NCI-H69 (cell line): ENCODE results near the gene TMEM72.

Source experiments
- DNase-seq: peaks from one replicate; lab custom pipeline; 2025; lab: John Stamatoyannopoulos, UW

TMEM72 gene

DNA sequence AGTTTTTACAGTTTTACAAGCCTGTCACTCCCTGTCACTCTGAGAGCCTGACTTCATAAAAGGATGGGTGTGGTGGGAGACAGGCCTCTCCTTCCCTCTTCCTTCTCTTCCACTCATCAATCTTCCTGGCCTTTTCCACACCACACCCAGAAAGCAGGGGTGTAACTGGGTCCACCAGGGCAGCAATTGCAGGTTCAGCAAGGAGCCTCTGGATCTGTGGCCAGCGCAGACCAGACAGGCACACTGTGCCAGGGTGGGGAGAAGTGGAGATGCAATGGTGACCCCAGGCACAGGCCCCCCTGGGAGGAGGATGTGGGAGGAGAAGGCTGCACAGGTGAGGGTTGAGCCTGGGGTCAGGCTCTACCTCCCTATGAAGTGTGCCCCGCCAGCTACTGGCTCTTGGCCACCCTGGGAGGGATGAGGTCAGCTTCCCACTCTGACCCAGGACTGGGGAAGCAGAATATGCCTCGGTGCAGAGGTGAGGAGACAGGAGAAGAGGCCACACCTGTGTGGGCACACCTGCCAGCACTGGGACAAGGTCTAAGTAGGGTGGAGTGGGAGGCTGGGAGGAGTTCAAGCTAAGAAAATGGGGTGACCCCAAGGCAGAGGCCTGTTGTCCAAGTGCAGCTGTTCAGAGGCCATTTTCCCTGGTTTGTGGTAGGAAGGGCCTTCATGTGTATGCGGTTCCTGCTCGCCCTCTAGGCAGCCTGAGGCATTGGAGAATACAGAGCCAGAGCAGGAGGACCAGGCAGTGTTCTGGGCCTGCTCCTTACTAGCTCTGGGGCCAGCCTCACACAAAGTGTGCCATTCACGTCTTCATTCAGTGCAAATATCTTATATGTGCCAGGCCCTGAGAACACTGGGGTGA is 20.2 kb upstream of the TMEM72 start:
- DNase-seq: no peak

DNA sequence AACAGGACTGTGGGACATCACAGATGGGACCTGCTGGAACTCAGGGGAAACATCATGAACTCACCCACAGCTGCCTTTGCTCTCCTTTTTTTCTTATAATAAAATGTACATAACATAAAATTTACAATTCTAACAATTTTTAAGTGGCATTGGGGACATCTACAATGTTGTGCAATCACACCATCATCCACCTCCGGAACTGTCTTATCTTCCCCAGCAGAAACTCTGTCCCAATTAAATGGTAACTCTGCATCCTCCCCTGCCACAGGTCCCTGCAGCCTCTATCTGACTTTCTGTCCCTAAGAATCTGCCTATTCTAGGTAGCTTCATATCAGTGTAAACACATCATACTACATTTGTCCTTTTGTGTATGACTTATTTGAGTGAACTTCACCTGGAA is 19.4 kb upstream of the TMEM72 start:
- no peak for DNase-seq

DNA sequence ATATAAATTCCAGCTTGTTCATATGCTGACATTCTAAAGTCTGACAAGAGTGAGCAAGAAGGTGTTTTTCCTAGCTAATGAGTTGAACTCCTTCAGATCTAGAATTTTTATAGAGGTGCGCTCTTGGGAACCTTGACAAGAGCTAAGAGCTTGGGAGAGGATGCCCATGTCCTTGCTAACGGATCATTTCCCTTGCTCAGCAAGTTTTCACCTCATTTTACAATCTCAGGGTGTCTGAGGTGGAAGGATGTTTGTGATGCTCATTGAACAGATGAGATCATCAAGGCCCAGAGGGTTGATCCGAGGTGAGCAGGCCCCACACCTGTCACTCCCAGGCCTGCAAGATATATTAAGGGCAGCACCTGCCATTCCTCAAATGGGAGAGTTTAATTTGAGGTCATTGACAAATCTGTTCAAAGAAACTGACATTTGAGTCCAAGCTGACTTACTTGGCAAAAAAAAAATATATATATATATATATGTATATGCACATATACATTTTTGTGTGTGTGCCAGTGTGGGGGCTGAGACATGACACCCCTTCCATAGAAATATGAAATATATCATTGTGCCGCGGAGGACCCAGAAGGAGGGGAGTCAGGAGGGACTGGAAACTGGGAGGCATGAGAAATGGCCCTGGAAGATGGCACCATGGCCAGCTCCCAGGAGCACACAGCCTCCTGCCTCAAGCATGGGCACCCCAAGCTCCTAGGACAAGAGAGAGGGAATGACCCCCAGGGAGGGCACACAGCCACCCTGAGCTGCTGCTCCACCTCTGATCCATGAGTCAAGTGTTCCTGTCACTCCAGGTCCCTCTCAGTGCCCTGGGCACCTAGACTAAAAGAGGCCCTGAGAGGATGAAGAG is 17.3 kb upstream of the TMEM72 start:
- DNase-seq: no peak

DNA sequence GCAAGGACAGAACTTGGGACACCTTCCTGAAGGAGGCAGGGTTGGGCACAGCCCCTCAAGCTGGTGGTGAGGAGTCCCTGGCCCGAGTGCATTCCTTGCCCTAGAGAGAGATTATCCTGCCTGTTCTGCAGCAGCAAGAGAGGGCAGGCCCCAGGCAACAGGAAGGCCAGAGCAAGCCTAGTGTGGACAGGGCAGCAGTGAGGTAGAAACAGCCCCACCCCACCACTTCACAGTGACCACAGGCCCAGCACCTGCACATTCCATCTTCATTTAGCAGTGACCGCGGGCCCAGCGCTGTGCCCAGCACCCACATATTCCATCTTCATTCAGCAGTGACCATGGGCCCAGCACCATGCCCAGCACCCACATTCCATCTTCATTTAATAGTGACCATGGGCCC is 16.4 kb upstream of the TMEM72 start:
- DNase-seq: no peak

DNA sequence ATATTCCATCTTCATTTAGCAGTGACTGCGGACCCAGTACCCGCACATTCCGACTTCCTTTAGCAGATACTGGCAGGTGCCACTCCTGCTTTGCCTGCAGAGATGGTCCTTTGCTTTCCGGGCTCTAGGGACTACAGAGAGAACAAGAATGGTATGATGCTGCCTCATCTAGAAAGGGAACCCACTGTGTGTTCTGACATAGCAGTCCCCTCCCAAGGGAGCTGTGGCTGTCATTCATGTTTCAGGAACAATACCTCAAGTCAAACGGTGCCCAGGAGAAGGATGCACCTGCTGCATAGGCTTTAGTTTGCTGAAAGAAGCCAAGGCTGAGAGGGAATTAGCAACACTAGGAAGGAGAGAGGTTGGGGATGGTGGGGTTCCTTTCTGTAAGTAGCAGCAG is 15.9 kb upstream of the TMEM72 start:
- DNase-seq: no peak

DNA sequence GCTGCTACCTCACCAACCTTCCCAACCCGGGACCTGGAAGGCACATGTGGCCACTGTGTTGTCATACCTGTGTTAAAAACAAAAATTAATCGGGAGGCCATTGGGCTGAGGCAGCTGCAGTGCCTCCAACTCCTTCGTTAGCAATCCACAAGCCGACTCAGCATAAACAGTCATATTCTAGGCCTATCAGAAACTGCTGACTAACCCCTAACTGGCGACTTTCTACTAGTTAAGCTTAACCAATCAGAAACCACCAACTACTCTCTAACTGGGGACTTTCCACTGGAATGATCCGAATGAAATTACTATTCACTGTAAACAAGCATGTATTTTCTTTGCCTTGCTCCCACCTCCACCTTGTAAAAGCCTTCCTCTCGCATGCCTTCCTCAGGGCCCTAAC is 14.1 kb upstream of the TMEM72 start:
- no peak for DNase-seq

DNA sequence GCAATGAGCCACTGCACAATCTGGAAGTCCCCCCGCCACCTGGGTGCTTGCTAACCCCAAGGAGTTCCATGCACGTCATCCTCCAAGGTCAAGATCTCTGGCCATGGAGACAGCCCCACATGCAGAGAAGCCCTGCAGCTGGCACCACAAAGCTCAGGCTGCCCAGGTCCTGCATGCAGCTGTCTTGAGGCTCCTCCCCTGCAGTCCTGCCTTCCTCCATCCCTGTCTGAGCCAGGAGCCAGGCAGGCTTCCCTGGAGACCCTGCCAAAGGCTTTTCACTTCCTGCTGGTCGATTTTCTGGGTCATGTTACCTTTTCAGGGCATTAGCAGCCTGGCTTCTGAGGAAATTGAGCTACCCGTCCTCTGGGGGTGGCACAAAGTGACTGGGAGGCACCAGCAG is 12.5 kb upstream of the TMEM72 start:
- DNase-seq: peak; percentile 4

DNA sequence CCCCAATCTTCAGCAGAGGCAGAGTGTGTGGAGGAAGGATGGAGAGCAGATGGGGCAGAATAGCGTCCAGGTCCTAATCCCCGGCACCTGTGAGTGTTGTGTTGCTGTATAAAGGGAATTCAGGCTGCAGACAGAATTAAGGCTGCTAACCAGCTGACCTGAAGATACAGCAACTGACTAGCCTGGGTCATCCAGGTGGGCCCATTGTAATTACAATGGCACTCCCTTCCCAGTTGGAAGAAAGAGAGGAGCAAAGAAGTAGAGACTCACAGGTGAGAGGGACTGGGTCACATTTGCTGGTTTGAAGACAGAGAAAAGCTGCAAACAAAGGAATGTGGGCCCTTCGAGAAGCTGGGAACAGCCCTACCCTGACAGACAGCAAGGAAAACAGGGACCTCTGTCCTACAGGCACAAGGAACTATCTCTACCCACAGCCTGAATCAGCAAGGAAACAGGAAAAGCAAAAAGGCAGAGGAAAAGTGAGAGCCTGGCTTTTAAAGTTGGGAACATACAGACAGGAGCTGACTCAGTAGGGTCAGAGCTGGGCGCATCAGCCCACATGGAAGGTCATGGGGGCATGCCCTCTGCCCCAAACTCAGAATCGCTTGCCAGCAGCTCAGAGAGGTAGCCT is 11.6 kb upstream of the TMEM72 start:
- no peak for DNase-seq

DNA sequence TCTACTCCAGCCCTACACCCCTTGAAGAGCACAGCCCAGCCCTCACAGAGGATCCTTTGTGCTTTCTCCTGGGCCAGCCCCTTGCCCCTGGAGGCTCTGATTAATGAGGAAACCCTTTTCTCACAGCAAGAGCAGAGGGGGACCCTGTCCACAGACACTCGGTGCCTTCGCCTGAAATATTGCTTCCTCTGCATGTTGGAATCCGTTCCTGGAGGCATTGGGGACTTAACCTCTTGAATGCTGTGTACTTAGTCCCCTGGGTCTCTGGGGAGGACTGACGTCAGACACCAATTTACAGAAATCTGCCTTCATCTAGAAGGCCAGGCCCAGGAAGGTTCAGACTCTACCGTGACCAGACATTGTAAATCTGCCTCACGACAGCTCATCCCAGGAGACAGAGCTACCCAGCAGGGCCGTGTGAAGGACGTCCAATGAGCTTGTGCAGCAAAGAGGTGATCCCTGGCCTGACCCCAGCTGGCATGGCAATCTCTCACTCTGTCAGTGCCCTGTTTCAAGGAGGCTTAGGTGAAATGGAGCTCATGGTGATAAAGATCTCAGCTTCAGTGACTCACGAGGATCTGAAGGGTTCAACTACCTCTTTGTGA is 8.1 kb upstream of the TMEM72 start:
- no peak for DNase-seq

DNA sequence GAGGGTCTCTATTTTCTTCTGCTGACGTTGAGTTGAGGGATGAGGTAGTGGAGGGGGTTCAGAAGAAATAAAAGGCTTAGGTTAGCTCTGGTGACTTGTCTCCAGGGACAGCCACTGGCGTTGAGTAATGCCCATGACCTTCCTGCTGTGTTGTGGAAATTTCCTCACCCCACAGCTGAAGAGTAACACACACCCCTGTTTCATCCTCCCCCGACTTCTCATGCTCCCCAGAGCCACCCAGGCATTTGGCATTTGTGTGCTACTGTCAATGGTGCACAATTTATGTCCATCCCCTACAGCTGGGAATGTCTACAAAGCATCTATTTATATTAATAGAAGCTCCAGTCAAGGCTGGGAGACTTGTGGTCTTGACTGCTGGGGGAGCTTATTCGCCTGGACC is 4.7 kb upstream of the TMEM72 start:
- DNase-seq: no peak

DNA sequence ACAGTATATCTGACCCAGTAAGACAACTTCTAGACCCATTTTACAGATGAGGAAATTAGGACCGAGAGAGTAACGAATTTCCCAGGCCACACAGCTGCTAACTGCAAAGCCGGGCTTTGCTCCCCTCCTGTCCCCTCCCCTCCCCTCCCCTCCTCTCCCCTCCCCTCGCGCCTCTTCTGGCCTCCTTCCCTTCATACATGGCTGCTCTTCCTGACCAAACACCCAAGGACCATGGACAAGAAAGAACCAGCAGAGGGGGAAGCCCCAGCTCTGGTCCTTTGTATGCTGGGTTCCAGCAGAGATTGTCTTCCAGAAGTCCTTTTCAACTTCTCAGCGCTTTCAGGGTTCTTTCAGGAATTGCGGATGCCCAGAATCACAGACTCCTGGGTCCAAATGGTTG is 3.6 kb upstream of the TMEM72 start:
- no peak for DNase-seq

DNA sequence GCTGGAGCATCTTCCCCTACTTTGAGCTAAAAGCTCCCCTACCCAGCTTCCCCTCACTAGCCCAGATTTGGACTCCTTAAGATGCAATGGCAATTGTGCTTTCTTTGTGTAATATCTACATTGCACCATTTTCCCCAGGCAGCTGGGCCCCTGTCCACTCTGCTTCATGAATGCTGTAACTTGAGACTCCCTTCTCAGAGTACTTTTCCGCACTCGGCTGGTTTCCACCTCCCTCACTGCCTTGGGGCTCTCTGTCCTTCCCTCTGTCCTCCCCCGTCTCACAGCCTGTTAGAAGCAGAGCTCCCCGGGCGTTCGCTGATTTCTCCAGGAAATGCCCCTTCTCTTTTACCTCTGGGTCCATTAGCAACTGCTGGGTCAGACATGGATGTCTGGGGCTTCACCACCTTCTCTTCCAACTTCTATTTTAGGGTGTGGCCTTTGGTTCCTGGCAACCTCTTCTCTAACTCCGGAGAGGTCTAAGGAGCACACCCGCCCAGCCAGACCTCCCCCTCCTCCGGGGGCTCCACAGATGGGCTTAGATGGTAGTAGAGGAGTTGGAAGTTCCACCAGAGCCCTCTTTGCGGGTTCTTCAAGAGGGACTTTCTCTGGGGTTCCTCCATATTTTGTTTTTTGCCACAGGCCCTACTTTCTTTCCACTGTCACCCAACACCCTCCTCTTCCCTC is 2.9 kb upstream of the TMEM72 start:
- peak; percentile 6 for DNase-seq

DNA sequence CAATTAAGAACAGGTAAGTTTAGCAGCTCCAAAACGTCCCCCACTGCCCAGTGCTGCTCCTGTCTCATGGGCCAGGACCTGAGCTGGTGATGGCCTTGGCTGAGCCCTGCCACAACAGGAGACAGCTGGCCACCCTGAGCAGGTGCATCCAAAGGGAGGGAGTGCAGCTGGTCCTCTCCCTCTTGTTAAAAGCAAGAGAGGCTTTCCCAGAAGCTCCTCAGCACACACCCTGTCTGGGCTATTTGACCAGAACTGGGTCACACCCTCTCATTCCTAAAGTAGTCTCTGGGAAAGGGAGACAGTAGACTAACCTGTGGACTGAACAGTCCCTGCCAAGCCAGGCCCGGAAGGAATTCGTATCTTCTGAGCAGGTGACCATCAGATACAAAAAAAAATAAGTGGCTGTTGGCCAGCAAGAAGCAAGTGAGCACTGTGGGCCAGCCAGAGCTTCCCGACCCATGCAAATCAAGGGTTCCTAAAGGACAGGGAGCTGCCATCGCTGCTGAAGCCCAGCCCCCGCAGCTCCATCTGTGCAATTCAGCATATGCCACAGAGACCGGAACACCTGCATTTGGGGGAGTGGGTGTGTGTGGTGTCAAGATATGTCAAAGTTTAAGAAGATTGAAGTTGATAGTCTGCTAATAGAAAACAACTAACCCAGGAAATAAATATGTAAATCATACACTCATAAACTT is 2.1 kb upstream of the TMEM72 start:
- DNase-seq: no peak

DNA sequence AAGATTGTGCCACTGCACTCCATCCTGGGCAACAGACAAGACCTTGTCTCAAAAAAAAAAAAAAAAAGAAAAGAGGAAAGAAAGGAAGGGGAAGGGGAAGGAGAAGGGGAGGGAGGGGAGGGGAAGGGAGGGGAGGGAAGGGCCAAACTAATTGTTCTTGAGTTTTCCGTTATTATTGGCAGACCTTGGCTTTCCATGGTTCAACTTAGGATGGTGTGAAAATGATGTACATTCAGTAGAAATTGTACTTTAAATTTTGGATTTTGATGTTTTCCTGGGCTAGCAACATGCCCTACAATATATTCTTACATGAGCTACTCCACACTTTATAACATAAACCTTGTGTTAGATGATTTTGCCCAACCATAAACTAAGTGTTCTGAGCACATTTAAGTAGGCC is 1.2 kb upstream of the TMEM72 start:
- no peak for DNase-seq

DNA sequence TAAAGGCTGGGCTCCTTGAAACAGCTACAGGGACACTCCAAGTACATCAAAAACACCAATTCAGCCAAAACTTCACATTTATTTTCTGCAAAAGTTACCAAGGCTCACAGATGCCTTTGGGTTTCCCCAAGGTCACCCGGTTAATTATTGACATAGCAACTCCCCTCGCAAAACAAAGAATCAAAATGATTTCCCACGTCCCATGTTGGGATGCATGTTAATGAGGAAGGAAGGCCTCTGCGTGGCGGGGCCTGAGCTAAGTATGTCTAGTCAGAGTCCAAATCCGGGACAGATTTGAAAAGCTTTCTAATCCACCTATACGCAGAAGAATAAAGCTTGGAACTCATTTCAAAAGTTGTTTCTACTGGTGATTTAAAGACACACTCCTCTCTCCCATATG is 535 bp upstream of the TMEM72 start:
- no peak for DNase-seq

DNA sequence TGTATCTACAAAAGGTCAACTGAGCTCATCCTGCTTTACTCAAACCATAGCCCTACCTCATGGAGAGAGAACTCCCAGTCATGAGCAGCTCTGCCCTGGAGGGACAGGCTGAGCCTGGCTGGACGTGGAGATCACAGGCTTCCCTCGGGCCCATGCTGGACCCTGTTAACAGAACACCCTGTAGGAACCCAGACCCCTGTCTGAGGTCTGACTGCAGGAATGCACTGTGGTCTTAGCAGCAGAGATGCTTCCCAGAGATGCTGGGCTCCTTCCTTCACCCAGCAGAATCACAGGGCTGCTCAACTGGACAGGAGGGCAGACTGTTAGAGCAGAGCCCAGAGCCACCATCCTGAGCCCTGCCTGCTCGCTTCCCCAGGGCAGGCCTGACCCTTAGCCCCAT is 814 bp downstream of the TMEM72 start:
- DNase-seq: no peak

DNA sequence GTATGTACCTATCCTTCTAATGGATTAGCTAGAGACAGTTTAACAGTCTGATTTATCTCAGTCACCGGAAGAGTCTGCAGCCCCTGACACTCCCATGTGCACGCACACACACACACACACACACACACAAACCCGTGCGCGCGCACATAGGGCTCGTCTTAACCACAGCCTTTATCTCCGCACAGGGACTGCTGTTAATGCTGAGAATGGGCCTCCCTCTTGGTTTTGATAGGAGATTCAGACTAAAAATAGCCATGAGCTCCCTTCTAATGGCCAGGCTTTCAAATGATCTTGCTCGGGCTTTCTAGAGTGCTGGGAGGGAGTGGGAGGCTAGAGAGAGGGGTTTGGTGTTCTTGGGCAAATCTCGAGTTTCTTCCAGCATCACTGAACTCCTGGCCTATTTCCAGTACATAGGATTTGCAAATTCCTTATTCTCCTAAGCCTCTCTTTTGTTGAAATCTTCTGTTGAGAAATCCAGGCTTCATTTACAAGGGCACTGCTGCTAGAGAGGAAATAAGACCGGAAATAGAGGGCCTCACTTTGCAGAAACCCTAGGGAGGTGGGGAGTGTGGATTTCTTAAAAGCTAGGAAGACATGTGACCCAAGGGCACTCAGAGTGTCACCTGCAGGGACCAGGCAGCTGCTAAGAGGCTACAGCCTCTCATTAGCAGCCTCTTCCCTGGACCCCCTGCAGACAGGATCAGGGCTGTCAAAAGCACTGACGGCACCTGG is 2.4 kb downstream of the TMEM72 start:
- peak; percentile 9 for DNase-seq

DNA sequence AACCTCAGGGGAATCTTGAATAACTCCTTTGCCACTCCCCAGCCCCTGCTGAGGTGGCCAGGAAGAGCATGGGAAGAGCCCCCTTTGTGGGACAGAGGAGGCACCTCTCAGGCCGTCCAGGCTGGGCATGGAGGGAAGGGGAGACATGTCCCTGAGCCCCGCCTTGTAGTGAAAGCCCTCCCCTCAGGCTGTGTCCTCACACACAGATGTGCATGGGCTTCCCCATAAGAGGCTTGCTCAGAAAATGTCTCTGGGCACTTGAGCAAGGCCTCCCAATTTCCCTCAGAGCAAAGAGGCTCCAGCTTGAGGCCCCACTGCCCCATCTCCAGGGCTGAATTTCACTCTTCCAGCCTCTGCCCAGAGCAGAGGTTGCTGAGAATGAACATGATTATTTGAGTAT is 3.8 kb downstream of the TMEM72 start:
- DNase-seq: no peak

DNA sequence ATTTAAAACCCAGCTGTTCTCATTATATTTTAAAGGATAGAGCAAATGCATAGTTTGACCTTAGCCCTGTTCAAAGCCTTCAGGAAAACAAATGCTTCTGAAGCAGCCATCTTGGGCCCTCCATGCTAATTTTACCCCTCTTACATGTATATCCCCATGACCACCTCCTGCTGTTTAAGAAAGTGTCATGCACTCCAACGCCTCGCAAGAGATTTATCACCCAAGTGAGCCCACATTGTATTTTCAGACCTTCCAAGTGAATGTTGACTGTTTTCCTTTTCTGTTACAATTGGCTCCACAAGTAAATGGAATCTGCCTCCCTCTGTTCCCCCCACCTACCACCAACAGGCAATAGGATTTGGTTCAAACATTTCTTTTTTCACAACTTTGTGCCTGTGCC is 5.3 kb downstream of the TMEM72 start:
- DNase-seq: no peak

DNA sequence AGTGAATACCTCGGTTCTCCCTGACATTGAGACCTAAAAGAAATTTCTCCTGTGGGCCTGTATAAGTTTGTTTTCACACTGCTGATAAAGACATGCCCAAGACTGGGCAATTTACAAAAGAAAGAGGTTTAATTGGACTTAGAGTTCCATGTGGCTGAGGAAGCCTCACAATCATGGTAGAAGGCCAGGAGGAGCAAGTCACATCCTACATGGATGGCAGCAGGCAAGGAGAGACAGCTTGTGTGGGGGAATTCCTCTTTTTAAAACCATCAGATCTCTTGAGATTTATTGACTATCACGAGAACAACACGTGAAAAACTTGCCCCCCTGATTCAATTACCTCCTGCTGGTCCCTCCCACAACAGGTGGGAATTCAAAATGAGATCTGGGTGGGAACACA is 6.7 kb downstream of the TMEM72 start:
- no peak for DNase-seq

DNA sequence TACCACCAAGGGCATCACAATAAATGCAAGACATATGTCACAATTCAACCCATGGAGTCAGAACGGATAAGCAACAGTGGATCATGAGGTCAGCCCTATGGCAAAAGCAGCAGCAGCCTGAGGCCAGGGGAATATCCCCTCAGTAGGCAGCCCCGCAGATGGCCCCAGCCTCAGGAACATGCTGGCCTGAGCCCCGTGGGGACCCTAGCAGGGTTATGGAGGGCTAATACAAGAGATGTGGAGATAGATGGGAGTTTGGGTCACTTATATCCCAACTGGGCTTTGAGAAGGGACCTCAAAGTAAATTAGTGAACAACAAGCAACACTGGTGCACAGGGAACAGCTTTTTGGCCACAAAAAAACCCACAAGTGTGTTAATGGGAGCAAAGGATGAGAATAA is 9.1 kb downstream of the TMEM72 start:
- DNase-seq: no peak
